OCI-LY3 (cell line): ENCODE results near the gene PIP5K1B.

Source experiments
- CTCF ChIP-seq: fragments of 200-600, 300-600 bp; sonication (generic); IDR thresholded peaks from 2 replicates; pipeline ENCODE4 v1.5.1; 2014; ENCODE audit warnings: antibody characterized with exemption, low read length, low read depth
- EZH2phosphoT487 ChIP-seq: fragments of 200-600 bp; shearing (Covaris generic); IDR thresholded peaks from 2 replicates; pipeline ENCODE4 v1.6.1; 2018; ENCODE audit warnings: antibody characterized with exemption, mixed run types, low read depth

DNA sequence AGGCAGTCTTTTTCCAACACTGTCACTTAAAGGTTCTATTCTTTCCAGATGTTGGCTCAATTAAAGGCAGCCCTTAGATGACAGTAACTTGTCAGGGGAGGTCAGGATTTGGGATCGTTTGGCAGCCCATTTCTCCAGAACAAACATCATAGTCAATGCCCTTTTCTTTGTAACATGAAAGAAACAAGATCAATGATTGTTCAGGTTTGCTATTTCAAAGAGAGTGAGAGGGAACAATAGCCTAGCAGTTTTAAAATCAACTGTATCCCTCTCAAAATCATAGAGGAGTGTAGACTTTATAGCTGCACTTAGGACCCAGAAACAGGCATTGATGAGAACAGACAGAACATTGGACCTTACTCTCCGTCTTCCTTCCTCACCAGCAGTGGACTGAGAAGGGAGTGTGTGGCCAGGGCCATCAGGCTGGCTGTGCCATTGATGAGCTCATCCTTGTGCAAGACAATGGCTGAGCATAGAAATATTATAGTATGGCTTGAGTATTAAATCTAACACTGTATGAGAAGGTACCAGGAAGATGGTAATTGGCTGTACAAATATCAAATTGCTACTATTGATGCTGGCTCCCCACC, 130.0 kb downstream of the PIP5K1B start:
- no peak for TF ChIP-seq CTCF
- no peak for TF ChIP-seq EZH2phosphoT487
